Placental epithelial cell (primary cell): ENCODE results near the gene CLIC2. TPM values are rescaled to one million over a fixed set of nuclear protein-coding genes. Genes with fewer than 3 reads are reported as not detected.

ENCODE experiments used
- small RNA-seq: library from RNA; depleted of rRNA; stranded (forward); fragments of <200 nt; gene quantifications from one replicate; pipeline ENCODE3, GENCODE V24; 2012
- total RNA-seq: library from RNA; depleted of rRNA; stranded (reverse); fragments of >200 nt; gene quantifications from 2 replicates; pipeline ENCODE4 v1.2.3, GENCODE V29; 2012

CLIC2 gene
- 0.22 and 2.4 TPM in 2 replicates for total RNA-seq

GRCh38 chrX:155334486-155335336 is at the start of gene CLIC2:
Gene CLIC2, minus strand, starts transcription at chrX:155334614. Its CDS starts 187 bp downstream, at chrX:155334427.

GRCh38 chrX:155381843-155382528 is 47.6 kb upstream of the CLIC2 start, which contains the start of gene F8A2:
Gene F8A2, plus strand, starts transcription at chrX:155382095. Its CDS starts 20 bp downstream, at chrX:155382115.

GRCh38 chrX:155263854-155264628 is 70.4 kb downstream of the CLIC2 start, which contains the start of gene RAB39B:
Gene RAB39B, minus strand, starts transcription at chrX:155264491. Its CDS starts 203 bp downstream, at chrX:155264288.

Small RNA genes lying within 50 kb of the gene (small RNA-seq; reads per million reads assigned to genes)
- gene AC234781.4 (not detected), gene MIR1184-2 (not detected)

Other genes starting within 250 kb of the CLIC2 start
- gene VBP1, start 118.2 kb downstream of the CLIC2 start, total RNA-seq = 24.3 and 46.4 TPM in 2 replicates
- gene RAB39B, start 70.1 kb downstream of the CLIC2 start, total RNA-seq = under 0.01 TPM in 1 of 2 replicates, not detected in the other
- not detected in 2 replicates for gene F8A2, start 47.5 kb upstream of the CLIC2 start, total RNA-seq
- gene F8A3, start 124.0 kb upstream of the CLIC2 start, total RNA-seq = 0.79 and 3.9 TPM in 2 replicates